NCI-H524 treated with DMSO at 0.1 percent for 48 hours (cell line): Measurements from ENCODE around the gene ANKHD1.

Source experiments
- DNase-seq: peaks from one replicate; lab custom pipeline; 2025; lab: John Stamatoyannopoulos, UW

Gene ANKHD1

DNA sequence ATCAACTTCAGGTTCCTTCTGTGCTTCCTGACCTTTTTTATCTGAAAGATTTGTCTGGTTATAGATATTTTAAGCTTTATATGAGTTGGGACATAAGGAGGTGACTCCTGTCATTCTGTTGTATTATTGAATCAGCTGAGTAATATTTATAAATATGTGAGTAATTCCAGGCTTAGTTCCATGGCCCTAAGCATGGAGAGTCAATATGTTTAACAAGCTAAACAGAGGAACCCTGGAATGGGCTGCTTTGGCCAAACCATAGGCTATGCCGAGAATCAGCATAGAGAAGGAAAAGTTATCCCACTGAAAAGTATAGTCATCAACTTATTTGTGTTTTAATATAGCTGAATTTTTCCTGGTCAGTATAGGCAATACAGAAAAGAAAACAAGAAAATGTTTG is 138.6 kb downstream of the ANKHD1 start:
- DNase-seq, result no peak

DNA sequence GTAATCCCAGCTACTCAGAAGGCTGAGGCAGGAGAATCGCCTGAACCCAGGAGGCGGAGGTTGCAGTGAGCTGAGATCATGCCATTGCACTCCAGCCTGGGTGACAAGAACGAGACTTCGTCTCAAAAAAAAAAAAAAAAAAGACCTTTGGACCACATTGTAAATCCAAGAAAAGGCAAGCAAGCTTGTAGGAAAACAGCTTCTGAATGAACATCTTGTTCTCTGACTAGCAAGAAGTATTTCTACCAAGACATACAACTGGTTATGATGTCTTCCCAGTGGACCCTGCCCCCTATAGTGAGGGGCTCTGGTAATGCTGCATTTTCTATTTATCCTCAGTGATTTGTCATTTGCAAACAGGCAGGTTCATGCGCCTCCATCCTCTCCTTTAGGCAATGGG is 141.3 kb downstream of the ANKHD1 start:
- no peak for DNase-seq

DNA sequence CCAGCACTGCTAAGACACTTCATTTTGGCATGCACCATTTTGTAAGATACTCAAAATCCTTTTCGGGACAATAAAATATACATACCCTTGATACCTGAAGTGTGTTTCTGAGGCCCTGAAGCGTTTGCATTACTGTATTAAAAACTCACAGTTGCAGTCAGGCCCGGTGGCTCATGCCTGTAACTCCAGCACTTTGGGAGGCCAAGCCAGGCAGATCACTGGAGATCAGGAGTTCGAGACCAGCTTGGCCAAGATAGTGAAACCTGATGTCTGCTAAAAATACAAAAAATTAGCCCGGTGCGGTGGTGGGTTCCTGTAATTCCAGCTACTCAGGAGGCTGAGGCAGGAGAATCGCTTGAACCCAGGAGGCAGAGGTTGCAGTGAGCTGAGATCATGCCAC is 143.4 kb downstream of the ANKHD1 start:
- no peak for DNase-seq

DNA sequence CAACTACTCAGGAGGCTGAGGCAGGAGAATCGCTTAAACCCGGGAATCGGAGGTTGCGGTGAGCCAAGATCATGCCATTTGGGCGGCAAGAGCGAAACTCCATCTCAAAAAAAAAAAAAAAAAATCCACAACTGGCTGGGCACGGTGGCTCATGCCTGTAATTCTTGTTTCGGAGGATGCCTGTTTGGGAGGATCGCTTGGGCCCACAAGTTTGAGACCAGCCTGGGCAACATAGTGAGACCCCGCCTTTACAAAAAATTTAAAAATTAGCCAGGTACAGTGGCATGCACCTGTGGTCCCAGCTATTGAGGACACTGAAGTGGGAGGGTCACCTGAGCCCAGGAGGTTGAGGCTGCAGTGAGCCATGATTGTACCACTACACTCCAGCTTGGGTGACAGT is 144.0 kb downstream of the ANKHD1 start:
- DNase-seq, result no peak

DNA sequence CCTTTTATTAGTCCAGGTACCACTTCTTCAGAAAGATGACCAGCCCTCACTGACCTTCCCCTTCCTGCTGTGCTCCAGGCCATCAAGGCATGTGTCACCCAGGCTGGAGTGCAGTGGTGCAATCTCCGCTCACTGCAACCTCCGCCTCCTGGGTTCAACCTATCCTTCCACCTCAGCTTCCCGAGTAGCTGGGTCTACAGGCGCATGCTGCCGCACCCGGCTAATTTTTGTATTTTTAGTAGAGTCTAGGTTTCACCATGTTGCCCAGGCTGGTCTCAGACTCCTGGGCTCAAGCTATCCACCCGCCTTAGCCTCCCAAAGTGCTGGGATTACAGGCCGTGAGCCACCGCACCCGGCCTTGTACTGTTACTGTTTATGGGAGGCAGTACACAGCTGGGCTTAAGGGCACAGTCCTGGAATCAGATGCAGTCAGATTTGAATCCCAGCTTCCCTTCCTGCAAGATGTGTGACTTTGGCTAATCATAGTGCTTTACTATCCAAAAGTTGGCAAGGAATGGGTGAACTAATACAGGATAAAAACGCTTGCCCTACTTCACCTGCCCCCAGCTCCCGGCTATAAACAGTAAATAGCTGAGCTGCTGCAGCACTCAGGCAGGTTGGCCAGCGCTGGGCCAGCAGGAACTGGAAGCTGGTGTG is 145.3 kb downstream of the ANKHD1 start:
- DNase-seq, result no peak

DNA sequence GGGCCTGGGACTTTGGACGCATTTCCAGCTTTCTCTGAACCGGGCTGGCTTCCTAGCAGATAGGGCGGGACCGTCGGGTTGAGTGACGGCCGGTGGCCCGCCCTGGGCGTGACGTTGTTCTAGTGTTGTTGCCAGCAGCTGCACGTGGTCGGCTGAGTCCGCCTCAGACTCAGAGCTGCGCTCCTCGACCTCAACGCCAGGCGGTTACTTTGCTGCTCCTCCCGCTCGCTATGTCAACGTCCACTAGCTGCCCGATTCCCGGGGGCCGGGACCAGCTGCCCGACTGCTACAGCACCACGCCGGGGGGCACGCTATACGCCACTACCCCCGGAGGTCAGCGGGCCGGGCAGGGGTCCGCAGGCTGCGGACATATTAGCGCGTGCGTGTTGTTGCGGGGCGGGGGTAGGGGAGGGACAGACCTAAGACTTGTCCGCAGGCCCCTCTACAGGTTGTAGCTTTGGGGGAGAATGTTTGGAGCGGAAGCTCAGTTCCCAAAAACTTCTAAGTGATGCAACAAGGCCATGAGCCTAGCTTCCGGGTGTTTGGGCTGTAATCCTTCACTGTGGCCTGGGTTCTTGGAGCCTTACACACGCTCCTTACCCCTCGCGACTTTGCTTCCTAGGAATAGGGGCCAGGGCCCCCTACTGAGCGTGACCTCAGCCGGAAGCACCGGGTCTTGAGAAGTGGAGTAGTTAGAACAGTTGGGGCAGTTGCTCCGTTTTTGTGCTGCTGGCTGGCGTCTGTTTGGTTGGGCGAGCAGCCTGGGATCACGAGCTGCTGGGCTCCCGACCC is 146.1 kb downstream of the ANKHD1 start, which contains the start of gene EIF4EBP3:
Gene EIF4EBP3, plus strand, starts transcription at position 155 of the 792 bp plus-strand sequence. Its CDS starts 76 bp downstream, at position 231.
- DNase-seq, result peak; percentile 3

DNA sequence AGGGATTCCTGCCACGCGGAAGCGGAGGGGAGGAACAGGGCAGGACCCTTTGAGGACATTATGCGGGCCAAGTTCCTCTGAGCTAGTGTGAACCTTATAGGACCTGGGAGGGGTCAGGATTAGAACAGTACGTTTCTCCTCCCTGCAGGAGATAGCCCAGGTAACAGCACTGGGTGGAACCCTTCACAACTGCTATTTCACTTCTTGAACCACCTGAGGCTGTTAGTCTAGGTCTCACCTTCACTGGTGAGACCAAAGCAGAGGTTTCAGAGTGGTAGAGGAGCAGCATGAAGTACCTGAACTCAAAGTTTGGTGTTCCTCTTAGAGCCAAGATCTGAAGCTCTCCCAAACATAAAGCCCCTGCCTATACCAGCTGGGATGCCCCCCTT is 146.7 kb downstream of the ANKHD1 start:
- no peak for DNase-seq

DNA sequence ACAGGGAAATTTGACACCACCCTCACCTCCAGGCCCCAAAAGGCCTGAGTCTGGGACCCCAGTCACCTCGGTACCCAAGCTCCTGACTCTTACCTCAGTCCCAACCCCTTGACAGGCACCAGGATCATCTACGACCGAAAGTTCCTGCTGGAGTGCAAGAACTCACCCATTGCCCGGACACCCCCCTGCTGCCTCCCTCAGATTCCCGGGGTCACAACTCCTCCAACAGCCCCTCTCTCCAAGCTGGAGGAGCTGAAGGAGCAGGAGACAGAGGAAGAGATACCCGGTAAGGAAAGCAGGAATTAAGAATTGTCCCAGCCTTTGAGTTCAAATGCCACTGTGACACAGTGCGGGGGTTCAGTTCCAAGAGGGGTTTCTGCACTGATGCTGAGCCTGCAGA is 147.2 kb downstream of the ANKHD1 start:
- no peak for DNase-seq

DNA sequence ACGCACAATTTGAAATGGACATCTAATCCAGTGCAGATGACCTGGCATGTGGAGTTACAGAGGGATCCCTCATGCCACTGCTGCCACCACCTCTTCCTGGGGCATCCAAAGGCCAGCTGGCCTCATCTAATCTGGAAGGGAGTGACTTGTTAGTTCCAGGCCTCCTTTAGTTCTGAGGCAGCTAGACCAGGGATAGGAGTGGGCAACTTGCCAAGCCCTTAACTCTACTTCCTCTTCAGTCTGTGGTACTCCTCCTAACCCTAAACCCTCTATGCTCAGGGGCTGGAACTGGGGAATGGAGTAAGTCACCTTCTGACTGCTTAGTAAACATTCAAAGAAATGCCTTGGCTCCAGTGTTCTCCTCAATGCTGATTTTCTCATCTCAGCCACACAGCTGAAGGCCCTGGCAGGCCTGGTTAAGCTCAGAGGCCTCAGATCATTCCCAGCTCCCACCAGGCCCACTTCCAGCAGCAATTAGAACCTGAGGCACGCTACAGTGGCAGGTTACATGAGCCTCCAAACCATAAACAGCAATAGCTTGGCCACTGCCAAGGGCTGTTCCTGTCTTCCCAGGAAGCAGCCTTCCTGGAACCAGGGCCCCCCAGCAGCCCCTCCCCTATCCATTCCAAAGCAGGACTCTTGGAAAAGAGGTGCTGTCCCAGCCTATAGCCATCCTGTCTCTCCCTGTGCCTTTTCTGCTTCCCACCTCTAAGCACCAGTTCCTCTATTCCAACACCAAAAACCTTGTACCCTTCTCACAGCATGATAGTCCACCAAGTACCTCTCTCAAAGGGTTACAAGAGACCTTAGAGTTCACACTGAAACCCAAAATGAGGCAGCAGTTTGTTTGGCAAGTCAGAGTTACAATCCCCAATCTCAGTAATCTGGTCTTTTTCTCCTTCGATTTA is 147.9 kb downstream of the ANKHD1 start:
- DNase-seq, result no peak

DNA sequence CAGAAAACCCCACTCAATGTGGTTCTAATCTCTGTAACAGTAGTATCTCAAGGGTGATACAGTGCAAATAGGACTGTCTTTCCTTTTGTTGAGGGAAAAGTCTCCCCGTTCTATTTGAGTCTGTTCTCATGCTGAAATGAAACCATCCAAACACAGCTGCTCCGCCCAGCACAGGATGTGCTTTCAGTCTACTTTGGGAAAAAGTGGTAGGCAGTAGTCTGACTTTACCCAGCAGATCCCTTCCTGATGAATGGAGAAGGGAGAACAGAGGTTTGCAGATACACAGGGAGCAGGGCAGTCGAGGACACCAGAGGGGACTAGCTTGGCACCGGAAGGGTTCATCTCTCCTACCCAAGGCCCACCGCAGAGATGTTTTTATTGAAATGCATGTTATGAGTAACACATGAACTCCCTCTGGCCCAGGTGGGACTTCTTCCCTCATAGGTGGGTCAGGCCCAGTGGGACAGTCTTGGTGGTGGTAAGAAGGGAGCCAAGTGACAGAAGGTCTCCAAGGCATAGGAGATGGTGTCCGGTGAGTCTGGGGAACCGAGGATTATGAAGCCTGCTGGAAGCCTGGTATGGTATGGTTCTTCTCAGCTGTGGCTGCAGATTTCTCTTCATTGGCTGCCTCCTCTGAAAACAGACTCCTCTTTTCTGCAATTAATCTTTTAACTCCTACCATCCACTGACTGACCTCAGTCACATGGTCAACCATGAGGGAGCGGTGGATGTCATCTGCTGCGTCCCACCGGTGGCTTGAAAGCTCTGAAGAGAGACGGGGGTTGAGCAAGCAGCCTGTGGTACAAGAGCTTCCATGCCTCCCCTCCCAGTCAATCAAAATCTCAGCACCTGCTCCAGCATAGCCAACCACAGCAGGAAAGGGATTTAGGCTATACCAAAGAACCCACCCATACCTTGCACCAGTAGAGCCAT is 148.8 kb downstream of the ANKHD1 start:
- no peak for DNase-seq

DNA sequence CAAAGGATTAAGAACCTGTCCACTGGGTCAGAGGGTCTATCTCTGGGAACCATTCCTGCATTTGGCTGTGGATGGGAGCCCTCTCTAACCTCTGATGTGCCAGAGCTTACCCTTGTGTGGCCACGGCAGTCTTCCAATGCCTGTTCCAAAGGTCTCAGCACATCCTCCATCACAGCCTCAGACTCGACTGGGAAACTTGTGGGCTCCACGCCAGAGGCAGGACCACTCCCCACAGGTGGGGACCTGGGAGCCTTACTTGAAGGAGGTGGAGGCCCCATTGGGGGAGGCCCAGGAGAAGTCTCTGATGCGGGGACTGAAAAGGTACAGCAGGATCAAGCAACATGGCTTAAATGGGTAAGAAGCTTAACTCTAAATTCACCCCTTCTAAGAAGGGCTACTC is 150.2 kb downstream of the ANKHD1 start:
- no peak for DNase-seq

DNA sequence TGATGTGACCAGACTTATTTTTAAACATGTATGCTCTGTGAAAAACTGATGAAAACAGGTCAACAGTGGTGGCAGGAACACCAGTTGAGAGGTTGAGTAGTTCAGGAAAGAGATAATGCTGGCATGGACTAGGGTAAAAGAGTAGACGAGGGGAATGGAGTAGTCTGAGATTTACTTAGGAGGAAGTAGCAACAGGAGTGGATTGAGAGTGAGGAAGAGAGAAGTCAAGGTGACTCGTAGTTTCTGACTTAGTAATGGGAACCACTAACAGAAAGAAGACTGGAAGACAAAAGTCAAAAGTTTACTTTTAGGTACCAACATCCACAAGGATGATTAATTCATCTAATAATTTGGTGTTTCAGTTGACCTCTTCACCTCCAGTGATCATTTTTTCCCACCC is 152.0 kb downstream of the ANKHD1 start:
- no peak for DNase-seq

DNA sequence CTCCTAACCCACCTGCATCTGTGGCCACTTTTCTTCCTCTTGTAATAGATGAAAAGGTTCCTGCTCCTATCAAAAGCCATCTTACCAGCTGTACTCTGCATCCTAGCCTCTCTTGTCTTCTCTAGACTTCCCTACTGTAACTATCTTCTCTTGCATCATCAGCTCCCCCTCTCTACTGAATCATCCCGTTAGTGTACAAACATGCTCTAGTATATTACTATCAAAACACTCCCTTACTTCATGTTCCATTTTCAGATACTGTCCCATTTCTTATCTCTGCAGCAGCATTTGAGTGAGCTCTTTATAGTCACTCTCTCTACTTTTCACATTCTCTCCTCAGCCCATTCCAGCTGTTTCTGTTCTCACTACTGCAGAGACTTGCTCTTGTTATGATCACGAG is 152.8 kb downstream of the ANKHD1 start:
- no peak for DNase-seq

DNA sequence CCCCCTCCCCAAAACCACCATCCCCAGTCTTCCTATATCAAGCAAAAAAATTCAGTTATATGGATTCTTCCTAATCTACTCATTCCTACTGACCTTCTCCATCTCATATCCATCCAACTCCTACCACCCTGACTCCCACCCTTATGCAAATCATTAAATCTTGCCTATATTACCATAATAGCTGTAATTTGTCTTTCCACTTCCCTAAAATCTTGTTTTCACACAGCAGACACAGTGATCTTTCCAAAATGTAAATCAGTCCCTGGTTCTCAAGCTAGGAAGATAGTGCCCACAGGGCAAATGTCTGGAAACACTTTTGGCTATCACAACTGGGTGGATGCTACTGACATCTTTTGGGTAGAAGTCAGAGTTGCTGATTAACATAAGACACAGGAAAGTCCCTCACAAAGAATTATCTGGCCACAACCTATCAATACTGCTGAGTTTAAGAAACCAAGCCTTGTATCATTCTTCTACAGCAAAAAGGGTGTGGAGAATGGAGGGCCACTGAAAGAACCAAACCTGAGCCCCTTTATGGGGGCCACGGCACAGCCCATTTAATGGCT is 154.2 kb downstream of the ANKHD1 start:
- DNase-seq, result no peak

DNA sequence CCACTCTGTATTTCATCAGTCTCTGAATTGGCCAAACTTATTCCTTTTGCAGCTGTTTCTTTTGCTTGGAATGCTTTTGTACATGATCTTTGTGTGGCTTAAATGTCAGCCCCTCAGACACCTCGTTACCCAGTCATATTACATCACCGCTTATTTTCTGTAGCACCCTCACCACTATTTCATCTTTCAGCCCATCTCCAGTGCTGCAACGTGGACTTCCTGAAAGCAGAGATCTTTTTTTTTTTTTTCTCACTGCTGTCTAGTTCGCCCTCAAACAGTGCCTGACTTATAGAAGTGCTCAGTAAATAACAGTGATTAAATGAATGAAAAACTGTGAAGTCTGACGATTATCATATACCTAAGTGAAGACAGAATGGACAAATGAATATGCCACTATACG is 154.8 kb downstream of the ANKHD1 start:
- no peak for DNase-seq

DNA sequence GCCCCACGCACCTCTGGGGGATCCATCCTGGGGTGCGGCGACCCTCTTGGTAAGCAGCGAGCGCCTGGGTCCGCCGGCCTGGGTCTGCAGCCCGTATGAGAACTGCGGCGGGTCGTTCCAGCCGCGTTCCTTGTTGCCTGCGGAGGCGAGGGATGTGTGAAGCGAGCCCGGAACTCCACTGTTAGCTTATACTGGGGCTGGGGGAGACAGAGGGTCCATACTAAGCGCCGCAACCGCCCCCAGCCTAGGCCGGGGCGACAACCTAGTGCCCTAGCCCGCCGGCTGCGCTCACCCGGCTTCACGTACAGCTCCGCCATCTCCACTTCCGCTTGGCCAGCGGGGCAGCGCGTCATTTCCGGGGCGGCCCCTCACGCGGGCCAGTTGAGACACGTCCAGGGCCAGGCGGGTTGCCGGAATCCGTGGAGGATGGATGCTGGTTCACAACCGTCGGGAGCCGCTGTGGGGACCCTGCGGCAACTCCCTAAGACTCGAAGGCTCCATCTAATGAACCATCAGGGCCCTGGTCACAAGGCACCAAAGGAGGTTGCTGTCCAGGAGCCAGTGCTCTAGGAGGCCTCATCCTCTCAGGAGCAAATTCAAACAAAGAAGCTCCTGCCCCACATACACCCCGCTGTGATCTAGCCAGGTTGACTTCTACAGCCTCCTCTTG is 155.6 kb downstream of the ANKHD1 start, which contains the start of gene SRA1:
Gene SRA1, minus strand, starts transcription at position 338 of the 670 bp plus-strand sequence. Its CDS starts 21 bp downstream, at position 317.
- peak; percentile 6 for DNase-seq

DNA sequence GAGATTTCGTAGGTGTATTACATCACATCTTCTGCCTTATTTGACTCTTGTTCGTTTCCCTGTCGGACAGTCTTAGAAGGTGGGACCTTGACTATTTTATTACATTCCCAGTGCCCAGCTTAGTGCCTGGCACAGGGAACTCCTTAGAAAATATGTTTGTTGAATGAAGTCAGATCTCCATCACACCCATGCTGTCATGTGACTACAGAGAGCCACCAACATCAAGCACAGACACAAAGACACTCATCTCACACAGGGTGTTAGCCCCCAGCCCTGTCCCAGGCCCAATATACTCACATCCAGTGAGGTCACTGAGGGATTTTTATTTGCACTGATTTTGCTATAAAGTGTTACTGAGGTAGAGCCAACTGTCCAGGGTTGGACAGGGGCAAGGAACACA is 156.3 kb downstream of the ANKHD1 start:
- DNase-seq, result no peak

DNA sequence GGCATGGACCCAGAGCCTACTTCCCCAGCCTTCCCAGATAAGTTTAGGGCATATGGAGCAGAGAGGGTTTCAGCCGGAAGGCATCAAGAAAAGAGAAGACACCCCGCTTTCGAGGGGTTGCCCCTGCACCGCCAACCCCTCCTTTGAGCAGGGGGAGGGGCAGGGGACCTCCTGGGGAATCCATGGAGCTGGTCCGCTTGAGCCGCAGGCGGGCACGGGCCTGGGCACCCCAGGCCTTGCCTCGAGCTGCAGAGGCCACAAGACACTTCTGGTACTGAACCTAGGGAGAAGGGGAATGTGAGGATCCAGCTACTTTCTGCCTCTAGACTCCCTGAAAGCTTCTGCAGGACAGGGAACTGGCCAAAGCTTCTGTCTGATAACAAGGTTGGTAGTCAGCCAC is 156.9 kb downstream of the ANKHD1 start:
- DNase-seq, result no peak

DNA sequence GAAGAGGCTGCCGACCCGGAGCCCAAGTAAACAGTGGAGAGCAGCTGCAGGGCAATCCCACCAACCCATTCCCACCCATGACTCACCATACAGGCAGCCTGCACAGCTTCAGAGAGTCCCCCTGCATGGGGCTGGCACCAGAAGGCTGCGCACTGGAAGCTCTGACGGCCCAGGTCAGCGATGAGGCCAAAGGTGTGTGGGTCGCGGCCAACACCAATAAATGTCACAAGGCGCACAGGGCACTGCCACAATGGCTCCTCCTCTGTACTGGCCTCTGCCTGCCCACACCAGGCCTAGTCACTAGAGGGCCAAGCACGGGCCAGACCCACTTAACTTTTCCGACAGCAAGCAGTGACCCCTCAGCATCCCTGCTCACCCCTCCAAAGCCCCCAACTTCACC is 158.6 kb downstream of the ANKHD1 start:
- DNase-seq, result no peak

DNA sequence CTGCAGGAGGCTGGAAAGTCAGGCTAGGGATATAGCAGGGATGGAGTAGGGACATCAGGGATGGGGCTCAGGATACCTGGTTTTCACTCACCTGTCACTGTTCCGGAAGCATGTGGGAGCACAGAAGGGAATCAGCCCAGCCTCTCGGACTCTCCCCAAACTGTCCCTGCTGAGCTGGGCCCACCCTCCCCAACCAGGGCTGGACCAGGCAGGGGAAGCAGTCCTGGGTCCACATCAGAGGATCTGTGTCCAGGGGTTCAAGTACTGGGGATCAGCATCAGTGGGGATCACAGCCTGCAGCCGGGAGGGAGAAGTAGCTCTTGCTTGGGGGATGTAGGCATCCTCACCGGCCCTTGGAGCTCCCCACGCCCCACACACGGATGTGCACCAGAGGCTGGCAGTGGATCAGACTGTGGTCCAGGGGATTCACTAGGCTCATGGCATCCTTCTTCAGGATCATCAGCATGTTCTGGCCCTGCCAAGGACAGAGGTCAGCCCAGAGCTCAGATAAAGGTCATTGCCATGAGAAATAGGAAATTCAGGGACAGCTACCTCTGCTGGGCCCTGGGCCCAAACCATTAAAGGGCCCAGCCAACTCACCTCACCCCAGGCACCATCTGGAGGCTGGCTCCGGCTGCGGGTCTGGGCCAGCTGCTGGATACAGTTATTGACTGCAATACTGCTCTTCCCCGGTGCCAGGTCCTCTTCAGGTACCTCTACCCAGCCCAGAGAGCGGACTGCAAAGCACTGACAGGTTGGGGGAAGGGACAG is 160.3 kb downstream of the ANKHD1 start:
- DNase-seq, result no peak
